ENCODE measurements around the gene ZCCHC14.

DNA sequence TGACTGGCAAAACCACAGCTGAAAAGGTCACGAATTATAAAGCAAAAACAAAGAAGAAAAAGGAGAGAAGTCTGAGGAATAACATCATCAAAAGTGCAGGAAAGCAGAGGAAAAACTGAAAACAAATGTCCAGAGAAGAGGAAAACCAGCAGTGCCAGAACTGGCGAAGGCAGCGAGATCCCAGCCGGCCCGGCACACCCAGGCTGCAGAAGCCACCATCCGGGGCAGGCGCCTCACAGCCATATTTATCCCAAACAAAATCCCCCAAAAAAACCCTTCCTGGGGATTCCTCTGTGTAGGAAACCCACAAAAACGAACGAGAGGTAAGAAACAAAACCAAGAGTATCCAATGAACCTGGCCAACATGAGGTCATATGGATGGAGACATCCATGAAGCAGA lies 10.6 kb downstream of the ZCCHC14 start:
- TF ChIP-seq, protein P1, sequence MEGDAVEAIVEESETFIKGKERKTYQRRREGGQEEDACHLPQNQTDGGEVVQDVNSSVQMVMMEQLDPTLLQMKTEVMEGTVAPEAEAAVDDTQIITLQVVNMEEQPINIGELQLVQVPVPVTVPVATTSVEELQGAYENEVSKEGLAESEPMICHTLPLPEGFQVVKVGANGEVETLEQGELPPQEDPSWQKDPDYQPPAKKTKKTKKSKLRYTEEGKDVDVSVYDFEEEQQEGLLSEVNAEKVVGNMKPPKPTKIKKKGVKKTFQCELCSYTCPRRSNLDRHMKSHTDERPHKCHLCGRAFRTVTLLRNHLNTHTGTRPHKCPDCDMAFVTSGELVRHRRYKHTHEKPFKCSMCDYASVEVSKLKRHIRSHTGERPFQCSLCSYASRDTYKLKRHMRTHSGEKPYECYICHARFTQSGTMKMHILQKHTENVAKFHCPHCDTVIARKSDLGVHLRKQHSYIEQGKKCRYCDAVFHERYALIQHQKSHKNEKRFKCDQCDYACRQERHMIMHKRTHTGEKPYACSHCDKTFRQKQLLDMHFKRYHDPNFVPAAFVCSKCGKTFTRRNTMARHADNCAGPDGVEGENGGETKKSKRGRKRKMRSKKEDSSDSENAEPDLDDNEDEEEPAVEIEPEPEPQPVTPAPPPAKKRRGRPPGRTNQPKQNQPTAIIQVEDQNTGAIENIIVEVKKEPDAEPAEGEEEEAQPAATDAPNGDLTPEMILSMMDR (conservative IDR thresholded peaks at IDR 0.05; ENCODE audit: low read depth, low read length), result no peak
- TF ChIP-seq EZH2 (IDR thresholded peaks at IDR 0.05; ENCODE audit: borderline replicate concordance, low read depth, low read length, poor library complexity, severe bottlenecking), result no peak
